ENCODE results near the gene NR2F1-AS1.
"Not testable (repeated sequence)": the region's sequence is repeated elsewhere in the genome, so short reads cannot be mapped to it uniquely, and the experiment has no call there.

NR2F1-AS1 gene

GRCh38 chr5:93422652-93423280 is 158.3 kb downstream of the NR2F1-AS1 start:
- DNase-seq = no peak

DNA sequence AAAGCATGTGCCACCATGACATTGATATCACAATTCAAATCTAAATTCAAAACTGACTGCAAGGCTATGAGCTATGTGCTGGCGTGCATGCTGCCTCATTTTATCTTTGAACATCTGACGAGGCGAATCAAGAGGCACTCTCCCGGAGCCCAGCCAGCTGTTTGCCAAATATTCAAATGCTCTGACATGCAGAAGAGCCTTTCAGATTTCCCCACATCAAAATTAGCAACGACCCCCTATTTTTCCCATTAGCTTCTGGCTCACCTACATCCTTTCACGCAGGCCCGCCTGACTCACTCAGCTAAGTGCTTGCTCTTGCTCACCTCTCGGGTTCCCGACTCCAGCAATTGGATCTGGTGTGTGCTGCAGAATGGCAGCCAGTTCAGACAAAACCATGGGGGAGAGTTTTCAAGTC is 159.0 kb downstream of the NR2F1-AS1 start:
- no peak for DNase-seq

GRCh38 chr5:93421468-93421867 is 159.6 kb downstream of the NR2F1-AS1 start:
- no peak for DNase-seq

- no peak for DNase-seq
These were observed 163.5 kb downstream of the NR2F1-AS1 start for GRCh38 chr5:93417490-93417889.

DNA sequence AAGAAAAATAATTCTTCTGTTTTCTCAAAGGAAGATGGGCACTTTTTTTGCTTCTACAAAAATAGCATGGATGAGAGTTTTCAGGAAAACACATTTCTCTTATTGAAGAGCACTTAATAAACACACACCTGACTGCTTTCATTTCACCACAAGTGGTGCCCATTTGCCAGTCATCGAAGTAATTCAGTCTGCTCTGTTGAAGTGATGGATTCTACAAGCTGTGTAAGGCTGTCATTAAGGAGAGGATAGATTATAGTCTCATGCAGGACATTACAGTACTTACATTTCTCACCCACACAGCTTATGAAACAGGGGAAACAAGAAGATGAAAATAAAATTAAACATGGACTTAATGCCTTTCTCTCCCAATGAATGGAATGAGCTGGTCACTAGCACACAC is 165.2 kb downstream of the NR2F1-AS1 start:
- DNase-seq = no peak

GRCh38 chr5:93411716-93412115 is 169.3 kb downstream of the NR2F1-AS1 start:
- DNase-seq = no peak

DNA sequence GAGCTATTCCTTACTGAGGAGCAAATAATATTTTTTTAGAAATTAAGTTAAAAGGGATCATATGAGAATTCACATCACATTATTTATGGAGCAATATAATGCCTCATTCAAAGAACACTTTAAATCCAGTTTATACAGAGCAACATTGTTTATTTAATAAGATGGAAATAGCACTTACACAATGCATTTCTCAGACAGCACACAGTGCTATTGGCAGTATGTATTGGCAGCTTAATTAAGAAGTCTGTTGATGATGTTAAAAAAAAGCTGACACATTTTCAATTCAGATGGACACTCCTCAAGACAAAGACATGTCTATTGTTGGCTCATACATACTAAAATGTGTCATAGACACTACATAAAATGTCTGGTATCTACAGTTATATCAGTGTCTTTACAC is 171.3 kb downstream of the NR2F1-AS1 start:
- DNase-seq = no peak

GRCh38 chr5:93407454-93407853 is 173.6 kb downstream of the NR2F1-AS1 start:
- DNase-seq = no peak

- DNase-seq = no peak
These were observed 174.0 kb downstream of the NR2F1-AS1 start for GRCh38 chr5:93406971-93407401.

DNA sequence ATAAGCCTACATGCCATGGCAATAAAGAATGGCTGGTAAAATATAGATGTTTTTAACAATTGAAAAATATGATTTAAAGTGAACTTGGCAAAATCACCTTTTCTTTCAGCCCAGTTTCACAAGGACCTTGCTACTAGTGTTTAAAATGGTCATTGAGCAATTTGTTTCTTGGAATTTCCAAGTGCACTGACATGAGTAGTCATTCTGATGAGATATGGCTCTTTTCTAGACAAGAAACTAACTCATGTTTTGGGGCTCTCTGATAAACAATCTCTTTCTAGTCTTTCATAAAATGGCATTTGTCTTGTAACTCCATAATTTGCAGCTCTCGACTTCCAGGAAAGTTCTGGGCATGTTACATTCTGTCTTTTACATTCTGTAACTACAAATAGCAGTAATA is 176.8 kb downstream of the NR2F1-AS1 start:
- DNase-seq = no peak

- DNase-seq = no peak
These were observed 177.7 kb downstream of the NR2F1-AS1 start for GRCh38 chr5:93403141-93403928.

DNA sequence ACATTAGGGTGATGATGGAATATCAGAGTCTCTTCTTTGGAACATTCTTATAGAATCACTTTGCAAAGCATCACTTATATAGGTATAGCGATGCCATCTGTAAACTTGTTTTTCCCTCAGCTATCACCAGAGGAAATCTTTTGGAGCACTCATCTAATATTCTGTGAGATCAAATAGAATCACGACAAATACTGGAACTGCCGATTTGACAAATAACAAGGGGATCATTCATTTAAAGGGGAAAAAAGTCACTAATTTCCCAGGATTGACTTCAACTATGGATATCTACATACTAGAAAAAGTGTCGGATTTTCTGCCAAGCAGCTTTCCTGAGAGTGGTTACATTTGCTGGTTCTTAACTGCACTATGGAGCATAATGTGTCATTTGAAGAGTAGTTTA is 178.6 kb downstream of the NR2F1-AS1 start:
- DNase-seq = no peak

GRCh38 chr5:93401634-93402213 is 179.3 kb downstream of the NR2F1-AS1 start:
- DNase-seq = no peak

- DNase-seq = no peak
These were observed 181.3 kb downstream of the NR2F1-AS1 start for GRCh38 chr5:93399675-93400074.

- DNase-seq = no peak
These were observed 185.0 kb downstream of the NR2F1-AS1 start for GRCh38 chr5:93395971-93396379.

GRCh38 chr5:93395010-93395409 is 186.0 kb downstream of the NR2F1-AS1 start:
- DNase-seq = no peak

DNA sequence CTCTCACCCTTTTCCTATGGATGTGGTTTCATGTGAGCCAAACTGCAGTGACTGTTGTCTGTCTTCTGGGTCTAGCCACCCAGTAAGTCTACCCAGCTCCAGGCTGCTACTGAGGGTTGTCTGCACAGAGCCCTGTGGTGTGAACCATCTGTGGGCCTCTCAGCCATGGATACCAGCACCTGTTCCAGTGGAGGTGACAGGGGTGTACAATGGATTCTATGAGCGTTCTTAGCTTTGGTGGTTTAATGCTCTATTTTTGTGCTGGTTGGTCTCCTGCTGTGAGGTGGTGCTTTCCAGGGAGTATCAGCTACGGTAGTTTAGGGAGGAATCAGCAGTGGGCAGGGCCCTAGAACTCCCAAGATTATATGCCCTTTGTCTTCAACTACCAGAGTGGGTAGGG is 186.7 kb downstream of the NR2F1-AS1 start:
- DNase-seq = no peak

GRCh38 chr5:93391169-93391568 is 189.8 kb downstream of the NR2F1-AS1 start:
- DNase-seq = not testable (repeated sequence)

GRCh38 chr5:93385655-93386054 is 195.4 kb downstream of the NR2F1-AS1 start:
- DNase-seq = no peak

DNA sequence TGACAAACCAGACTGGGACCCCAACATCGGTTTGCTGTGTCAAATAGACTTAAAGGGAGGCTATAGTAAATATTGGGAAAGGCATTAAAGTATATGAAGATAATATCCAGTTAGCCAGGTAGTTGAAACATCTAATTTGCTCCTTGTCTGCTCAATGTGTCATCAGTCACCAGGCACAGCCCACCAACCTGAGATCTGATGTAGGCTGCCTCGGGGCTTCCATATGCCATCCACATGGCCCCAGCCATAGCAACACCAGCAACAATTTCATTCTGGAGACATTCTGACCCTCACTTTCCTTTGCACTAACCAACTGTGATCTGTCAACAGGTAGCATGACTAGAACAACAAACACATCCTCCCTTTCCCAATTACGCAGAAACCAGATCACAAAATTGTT is 196.0 kb downstream of the NR2F1-AS1 start:
- DNase-seq = no peak

GRCh38 chr5:93384026-93384425 is 197.0 kb downstream of the NR2F1-AS1 start:
- DNase-seq = no peak

- no peak for DNase-seq
These were observed 198.7 kb downstream of the NR2F1-AS1 start for GRCh38 chr5:93382188-93382825.

GRCh38 chr5:93381057-93381456 is 200.0 kb downstream of the NR2F1-AS1 start:
- DNase-seq = no peak

- DNase-seq = no peak
These were observed 202.9 kb downstream of the NR2F1-AS1 start for GRCh38 chr5:93378073-93378472.

All from hematopoietic multipotent progenitor cell treated with erythropoietin and hydrocortisone succinate and interleukin-3 and kit ligand, for 6 days (in vitro differentiated cells).